Glomerular endothelial cell (primary cell): ENCODE results near the gene ZKSCAN2. TPM values are rescaled to one million over a fixed set of nuclear protein-coding genes. Genes with fewer than 3 reads are reported as not detected.

Experiments used
- DNase-seq: peaks from one replicate; pipeline ENCODE4 v3.0.0-alpha.2; 2011; ENCODE audit warnings: low read depth, low spot score; ENCODE audit errors: extremely low read depth
- total RNA-seq: library from RNA; depleted of rRNA; stranded (reverse); fragments of >200 nt; gene quantifications from 2 replicates; pipeline ENCODE4 v1.2.3, GENCODE V29; 2015

Gene ZKSCAN2
- total RNA-seq, 1 donor from 2014 or later: 5.0 TPM

- DNase-seq: no peak
Observed at GRCh38 chr16:25224731-25225319, 32.8 kb downstream of the ZKSCAN2 start.

DNA sequence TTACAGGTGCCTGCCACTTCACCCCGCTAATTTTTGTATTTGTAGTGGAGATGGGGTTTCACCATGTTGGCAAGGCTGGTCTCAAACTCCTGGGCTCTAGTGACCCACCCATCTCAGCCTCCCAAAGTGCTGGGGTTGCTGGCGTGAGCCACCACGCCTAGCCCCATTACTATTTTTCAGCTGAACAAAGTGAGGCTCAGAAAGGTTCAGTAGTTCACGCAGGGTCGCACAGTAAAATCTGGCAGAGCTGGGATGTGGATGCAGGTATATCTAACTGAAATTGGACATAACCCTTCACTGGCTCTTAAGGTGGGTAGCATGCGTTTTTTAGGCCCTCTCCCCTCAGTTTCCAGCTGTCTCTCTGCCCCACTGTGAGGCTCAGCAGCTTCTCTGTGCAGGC is 33.7 kb downstream of the ZKSCAN2 start:
- no peak for DNase-seq

DNA sequence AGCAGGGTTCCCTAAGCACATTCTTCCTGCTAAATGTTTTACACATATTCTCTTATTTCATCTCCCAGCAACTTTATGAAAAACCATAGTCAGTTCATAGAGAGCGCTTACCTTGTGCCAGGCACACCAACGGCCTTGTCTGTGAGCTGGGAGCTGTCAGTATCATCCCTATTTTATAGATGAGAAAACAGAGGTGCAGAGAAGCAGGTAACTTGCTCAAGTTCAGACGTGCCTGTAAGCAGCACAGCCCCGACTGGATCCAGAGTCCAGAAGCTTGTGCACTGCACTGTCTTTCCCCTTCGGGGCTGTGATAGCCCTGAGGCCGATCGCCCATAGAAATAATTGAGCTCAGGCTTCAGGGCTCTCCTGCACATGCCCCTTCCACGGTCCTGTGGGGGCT is 34.7 kb downstream of the ZKSCAN2 start:
- no peak for DNase-seq

DNA sequence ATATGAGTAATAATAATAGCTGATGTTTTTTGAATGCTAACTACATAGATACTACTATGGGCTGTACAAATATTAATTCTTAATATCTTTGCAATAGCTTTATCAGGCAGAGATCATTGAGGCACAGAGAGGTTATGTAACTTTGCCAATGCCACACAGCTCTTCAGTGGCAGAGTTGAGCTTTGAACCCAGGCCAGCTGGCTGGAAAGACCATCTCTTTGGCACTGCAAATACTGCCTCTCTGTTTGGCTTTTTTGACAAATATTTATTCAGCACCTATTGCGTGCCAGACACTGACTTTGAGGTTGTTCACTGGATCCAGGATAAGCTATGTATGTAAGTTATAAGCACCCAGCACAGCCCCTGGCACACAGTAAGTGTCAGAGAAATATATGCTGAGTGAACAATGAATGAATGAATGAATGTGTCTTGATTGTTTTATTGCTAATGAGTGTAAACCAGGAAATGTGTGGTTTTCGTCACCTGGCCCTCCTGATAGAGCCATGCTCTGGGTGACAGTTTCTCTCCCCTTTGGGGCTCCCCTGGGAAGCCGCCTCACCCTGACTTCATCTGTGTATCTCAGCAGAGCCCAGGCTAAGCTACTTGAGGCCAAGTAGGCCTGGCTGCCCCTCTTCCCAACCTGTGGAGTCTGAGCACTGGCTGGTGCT is 38.4 kb downstream of the ZKSCAN2 start:
- DNase-seq: no peak

- DNase-seq: no peak
Observed at GRCh38 chr16:25217921-25218320, 39.7 kb downstream of the ZKSCAN2 start.

DNA sequence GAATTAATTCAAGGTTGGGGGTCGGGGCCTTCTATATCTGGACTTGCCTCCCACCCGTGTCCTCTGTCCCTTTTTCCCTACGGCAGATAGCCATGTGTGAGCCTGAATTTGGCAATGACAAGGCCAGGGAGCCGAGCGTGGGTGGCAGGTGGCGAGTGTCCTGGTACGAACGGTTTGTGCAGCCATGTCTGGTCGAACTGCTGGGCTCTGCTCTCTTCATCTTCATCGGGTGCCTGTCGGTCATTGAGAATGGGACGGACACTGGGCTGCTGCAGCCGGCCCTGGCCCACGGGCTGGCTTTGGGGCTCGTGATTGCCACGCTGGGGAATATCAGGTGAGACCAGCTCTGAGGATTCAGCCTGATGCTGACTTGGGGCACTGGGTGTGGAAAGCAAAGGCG is 40.5 kb downstream of the ZKSCAN2 start:
- DNase-seq: no peak

- no peak for DNase-seq
Observed at GRCh38 chr16:25213709-25214397, 43.8 kb downstream of the ZKSCAN2 start.

- DNase-seq: no peak
Observed at GRCh38 chr16:25212636-25213035, 45.0 kb downstream of the ZKSCAN2 start.

- peak; percentile 14 for DNase-seq
Observed at GRCh38 chr16:25210758-25211157, 46.9 kb downstream of the ZKSCAN2 start.

- DNase-seq: no peak
Observed at GRCh38 chr16:25199457-25199856, 58.2 kb downstream of the ZKSCAN2 start.

- DNase-seq: no peak
Observed at GRCh38 chr16:25198021-25198420, 59.6 kb downstream of the ZKSCAN2 start.

- DNase-seq: no peak
Observed at GRCh38 chr16:25194273-25194878, 63.3 kb downstream of the ZKSCAN2 start.

GRCh38 chr16:25192096-25192495 is 65.5 kb downstream of the ZKSCAN2 start:
- DNase-seq: no peak

- no peak for DNase-seq
Observed at GRCh38 chr16:25189305-25189704, 68.3 kb downstream of the ZKSCAN2 start.

DNA sequence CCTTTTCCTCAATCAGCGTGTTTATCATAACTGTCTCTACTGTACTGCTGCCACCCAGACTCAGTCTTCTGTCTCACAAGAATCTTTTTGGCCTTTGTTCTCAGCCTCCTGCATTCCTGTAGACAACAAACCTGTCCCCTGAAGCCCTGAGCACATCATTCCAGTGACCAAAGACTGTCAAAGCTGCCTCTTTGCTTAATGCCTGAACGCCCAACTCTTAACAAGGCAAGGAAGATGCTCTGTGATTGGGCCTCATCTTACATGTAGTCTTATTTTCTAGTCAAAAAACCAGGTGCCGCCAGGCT is 70.2 kb downstream of the ZKSCAN2 start:
- no peak for DNase-seq

Other genes with a start within 250 kb of the ZKSCAN2 start
- gene ARHGAP17, start 242.5 kb downstream of the ZKSCAN2 start, total RNA-seq: 49.2 and 75.9 TPM in 2 replicates
- gene LCMT1, start 146.1 kb downstream of the ZKSCAN2 start, total RNA-seq: 28.8 and 183 TPM in 2 replicates
- gene AQP8, start 40.9 kb downstream of the ZKSCAN2 start, total RNA-seq: not detected in 2 replicates